Mucosa of rectum (tissue), 2 donors: Measurements from ENCODE around the gene UQCC3.
"Not testable (repeated sequence)": the region's sequence is repeated elsewhere in the genome, so short reads cannot be mapped to it uniquely, and the experiment has no call there.

ENCODE experiments used
- H3K27ac ChIP-seq, 2 donors: one replicate each; pipeline ENCODE4 v1.7.0; 2013; ENCODE audit warnings: inconsistent platforms in 2 of 2, low read depth in 2 of 2, low read length in 2 of 2
- H3K27me3 ChIP-seq, 2 donors: one replicate each; pipeline ENCODE4 v1.7.0; 2013; ENCODE audit warnings: low read length in 2 of 2; ENCODE audit not compliant: control insufficient read depth in 2 of 2, insufficient read depth in 2 of 2
- H3K36me3 ChIP-seq, 2 donors: one replicate each; pipeline ENCODE4 v1.7.0; 2013; ENCODE audit warnings: low read length in 2 of 2; ENCODE audit not compliant: control insufficient read depth in 2 of 2, insufficient read depth in 2 of 2
- H3K4me1 ChIP-seq, 2 donors: one replicate each; pipeline ENCODE4 v1.7.0; 2013; ENCODE audit warnings: low read length in 2 of 2, mild to moderate bottlenecking in 1 of 2; ENCODE audit not compliant: control insufficient read depth in 2 of 2, insufficient read depth in 2 of 2
- H3K4me3 ChIP-seq, 2 donors: one replicate each; pipeline ENCODE4 v1.7.0; 2013; ENCODE audit warnings: low read length in 2 of 2
- H3K9ac ChIP-seq, 2 donors: one replicate each; pipeline ENCODE4 v1.7.0; 2013; ENCODE audit warnings: low read length in 2 of 2, low read depth in 1 of 2, mild to moderate bottlenecking in 1 of 2
- H3K9me3 ChIP-seq, 2 donors: one replicate each; pipeline ENCODE4 v1.7.0; 2013; ENCODE audit warnings: low read length in 2 of 2; ENCODE audit not compliant: control insufficient read depth in 2 of 2
- donor health status: healthy.
- donor health status: Normal muscosa, but diverticular disease.

Gene UQCC3

GRCh38 chr11:62665599-62666258, 5.7 kb upstream of the UQCC3 start:
- Histone ChIP-seq H3K27ac (peak overlapping the region; percentile 91 to 92), H3K36me3 (peaks cover 12 to 14% of the 10 kb centered on the region in 2 donors), H3K4me1 (peaks cover 22 to 24% of the 10 kb centered on the region in 2 donors), H3K9me3 (no peaks in the 10 kb centered on the region), H3K9ac (peak overlapping the region; percentile 94 to 96), H3K4me3 (peak overlapping the region; percentile 91 to 96), H3K27me3 (no peaks in the 10 kb centered on the region)

DNA sequence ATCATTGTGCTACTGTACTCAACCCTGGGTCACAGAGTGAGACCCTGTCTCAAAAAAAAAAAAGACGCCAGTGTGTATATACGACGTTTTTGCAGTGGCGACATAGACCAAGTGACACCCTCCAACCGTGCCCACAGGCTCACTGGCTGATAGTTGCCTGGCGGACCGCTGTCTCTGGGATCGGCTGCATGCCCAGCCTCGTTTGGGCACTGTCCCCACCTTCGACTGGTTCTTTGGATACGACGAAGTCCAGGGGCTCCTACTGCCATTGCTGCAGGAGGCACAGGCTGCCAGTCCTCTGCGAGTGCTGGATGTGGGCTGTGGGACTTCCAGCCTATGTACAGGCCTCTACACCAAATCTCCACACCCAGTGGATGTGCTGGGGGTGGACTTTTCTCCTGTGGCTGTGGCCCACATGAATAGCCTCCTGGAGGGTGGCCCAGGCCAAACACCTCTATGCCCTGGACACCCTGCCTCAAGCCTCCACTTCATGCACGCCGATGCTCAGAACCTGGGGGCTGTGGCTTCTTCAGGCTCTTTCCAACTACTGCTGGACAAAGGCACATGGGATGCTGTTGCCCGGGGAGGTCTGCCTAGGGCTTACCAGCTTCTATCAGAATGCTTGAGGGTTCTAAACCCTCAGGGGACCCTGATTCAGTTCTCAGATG, 5.1 kb upstream of the UQCC3 start:
- Histone ChIP-seq H3K36me3 (peaks cover 12 to 14% of the 10 kb centered on the region in 2 donors), H3K4me3 (peak overlapping the region; percentile 91 to 96), H3K9me3 (no peaks in the 10 kb centered on the region), H3K4me1 (peaks cover 28% of the 10 kb centered on the region in 2 donors), H3K27ac (peak overlapping the region; percentile 91 to 92), H3K27me3 (no peaks in the 10 kb centered on the region), H3K9ac (peak overlapping the region; percentile 94 to 96)

DNA sequence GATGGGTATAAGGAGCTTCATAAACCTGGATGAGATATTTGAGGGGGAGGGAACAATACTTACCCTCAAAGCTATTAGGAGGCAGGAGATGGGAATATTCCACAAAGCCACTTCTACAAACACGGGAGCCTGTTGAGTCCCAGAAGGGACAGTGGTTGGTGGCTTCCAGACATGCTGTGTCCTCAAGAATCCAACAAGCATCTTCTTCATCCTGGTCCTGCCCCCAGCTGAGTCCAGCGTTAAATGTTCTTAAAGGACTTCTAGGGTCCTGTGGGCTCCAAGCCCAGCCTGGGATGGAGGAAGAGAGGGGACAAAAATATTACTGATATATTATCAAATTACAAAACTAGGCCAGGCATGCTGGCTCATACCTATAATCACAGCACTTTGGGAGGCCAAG, 4.0 kb upstream of the UQCC3 start:
- H3K4me1 ChIP-seq: peaks cover 31 to 32% of the 10 kb centered on the region in 2 donors
- no peaks in the 10 kb centered on the region for H3K27me3 ChIP-seq
- H3K4me3 ChIP-seq: no peak overlapping the region
- H3K36me3 ChIP-seq: peaks cover 12 to 14% of the 10 kb centered on the region in 2 donors
- H3K9me3 ChIP-seq: no peaks in the 10 kb centered on the region
- H3K27ac ChIP-seq: no peak overlapping the region
- H3K9ac ChIP-seq: no peak overlapping the region

DNA sequence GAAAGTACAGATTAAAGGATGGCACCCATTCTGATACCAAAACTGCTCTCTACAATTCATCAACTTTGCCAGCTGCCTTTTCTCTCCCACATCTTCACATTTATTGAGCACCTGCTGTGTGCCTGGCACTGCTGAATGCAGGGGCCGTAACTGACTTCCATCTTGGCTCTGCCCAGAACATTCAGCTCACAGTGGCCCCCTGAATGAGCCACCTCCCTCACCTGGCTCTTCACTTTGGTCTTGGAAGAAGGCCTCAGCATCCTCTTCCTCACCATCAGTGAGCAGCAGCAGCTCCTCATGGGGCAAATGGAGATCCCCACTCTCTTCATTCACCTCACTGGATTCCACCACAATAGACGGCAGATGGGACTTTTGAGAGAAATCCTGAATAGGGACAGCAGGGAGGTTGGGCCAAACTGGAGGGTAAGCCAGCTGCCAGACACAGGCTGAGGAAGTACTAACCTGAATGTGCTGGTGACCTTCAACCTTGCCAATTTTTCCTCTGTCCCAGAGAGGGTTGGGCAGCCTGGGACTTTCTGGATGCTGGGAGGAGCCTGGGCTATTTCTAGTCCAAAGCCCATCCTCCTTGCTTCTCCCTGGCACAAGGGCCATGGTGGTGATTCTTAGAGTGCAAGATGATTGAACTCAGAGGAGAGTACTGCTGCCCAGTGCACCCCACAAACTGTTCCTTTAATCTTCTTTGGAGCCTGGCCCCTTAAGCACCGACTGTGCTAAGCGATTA, 1.9 kb upstream of the UQCC3 start:
- Histone ChIP-seq H3K27me3 (no peaks in the 10 kb centered on the region), H3K9ac (peak overlapping the region; percentile 26 to 36), H3K4me1 (peaks cover 34 to 39% of the 10 kb centered on the region in 2 donors), H3K4me3 (no peak overlapping the region), H3K9me3 (no peaks in the 10 kb centered on the region), H3K27ac (peak overlapping the region; percentile 39 to 56), H3K36me3 (peaks cover 8 to 11% of the 10 kb centered on the region in 2 donors)

GRCh38 chr11:62671236-62671607, 251 bp upstream of the UQCC3 start:
- Histone ChIP-seq H3K9ac (peak overlapping the region; percentile 86 to 95), H3K27me3 (no peaks in the 10 kb centered on the region), H3K9me3 (no peaks in the 10 kb centered on the region), H3K4me3 (peak overlapping the region; percentile 94 to 98), H3K36me3 (peaks cover 8 to 14% of the 10 kb centered on the region in 2 donors), H3K4me1 (peaks cover 30 to 35% of the 10 kb centered on the region in 2 donors), H3K27ac (peak overlapping the region; percentile 87 to 92)

DNA sequence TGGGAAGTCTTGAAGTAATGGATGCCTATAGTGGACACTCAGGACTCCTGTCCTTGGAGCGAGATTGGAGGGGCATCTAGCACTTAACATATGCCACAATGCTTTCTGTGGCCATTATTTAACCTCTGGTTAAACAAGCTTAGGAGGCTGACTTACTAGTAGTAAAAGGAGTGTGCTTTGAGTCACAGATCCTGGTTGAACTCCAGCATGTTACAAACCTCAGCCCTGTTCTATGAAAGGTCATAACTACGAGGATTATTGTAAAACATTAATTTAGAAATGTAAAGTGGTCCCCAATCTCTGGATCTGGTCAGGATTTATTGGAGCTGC, 1.7 kb downstream of the UQCC3 start:
- Histone ChIP-seq H3K27me3 (no peaks in the 10 kb centered on the region), H3K9me3 (no peaks in the 10 kb centered on the region), H3K36me3 (peaks cover 19 to 23% of the 10 kb centered on the region in 2 donors), H3K27ac (peak overlapping the region; percentile 87 to 92), H3K9ac (peak overlapping the region in 1 of 2 donors; percentile 95), H3K4me1 (peaks cover 29 to 30% of the 10 kb centered on the region in 2 donors), H3K4me3 (no peak overlapping the region)

DNA sequence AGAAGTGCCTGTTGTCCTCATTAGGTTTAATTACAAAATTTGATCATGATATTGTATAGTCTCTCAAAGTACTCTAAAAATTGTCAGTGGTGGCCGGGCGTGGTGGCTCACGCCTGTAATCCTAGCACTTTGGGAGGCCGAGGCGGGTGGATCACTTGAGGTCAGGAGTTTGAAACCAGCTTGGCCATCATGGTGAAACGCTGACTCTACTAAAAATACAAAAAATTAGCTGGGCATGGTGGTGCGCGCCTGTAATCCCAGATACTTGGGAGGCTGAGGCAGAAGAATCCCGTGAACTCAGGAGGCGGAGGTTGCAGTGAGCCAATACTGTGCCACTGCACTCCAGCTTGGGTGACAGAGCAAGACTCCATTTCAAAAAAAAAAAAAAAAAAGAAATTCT, 3.9 kb downstream of the UQCC3 start:
- not testable (repeated sequence) for H3K27ac ChIP-seq
- H3K4me1 ChIP-seq: peaks cover 28 to 30% of the 10 kb centered on the region in 2 donors
- peaks cover 19 to 23% of the 10 kb centered on the region in 2 donors for H3K36me3 ChIP-seq

DNA sequence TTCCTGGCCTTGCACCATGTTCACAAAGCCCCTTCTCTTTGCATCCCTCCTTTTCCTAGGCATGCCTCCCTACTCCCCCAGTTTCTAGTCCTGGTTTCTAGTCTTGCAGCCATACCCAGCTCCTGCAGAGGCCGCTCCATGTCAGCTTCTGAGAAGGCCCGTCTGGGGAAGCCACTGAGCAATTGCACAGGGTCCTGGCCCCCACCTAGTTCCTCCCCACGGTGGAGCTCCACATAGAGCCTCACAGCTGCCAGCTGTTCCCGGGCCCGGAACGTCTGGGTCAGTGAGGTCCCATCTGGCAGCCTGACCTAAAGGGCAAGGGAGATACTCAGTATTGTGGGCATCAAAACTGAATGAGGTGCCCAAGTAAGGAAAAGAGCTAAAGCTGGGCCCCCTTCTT, 5.2 kb downstream of the UQCC3 start:
- H3K27me3 ChIP-seq: no peaks in the 10 kb centered on the region
- H3K36me3 ChIP-seq: peaks cover 19 to 23% of the 10 kb centered on the region in 2 donors
- peaks cover 21 to 24% of the 10 kb centered on the region in 2 donors for H3K4me1 ChIP-seq
- no peaks in the 10 kb centered on the region for H3K9me3 ChIP-seq
- H3K9ac ChIP-seq: no peak overlapping the region
- H3K4me3 ChIP-seq: no peak overlapping the region
- H3K27ac ChIP-seq: no peak overlapping the region

More for the DNA sequence above, 3.9 kb downstream of the UQCC3 start:
- H3K4me3 ChIP-seq, H3K9me3 ChIP-seq, H3K27me3 ChIP-seq, H3K9ac ChIP-seq: not testable (repeated sequence)

- Histone ChIP-seq H3K36me3 (peaks cover 19 to 23% of the 10 kb centered on the region in 2 donors), H3K4me1 (peaks cover 21 to 23% of the 10 kb centered on the region in 2 donors), H3K4me3 (no peak overlapping the region), H3K9ac (peak overlapping the region in 1 of 2 donors; percentile 24), H3K27ac (no peak overlapping the region), H3K9me3 (no peaks in the 10 kb centered on the region), H3K27me3 (no peaks in the 10 kb centered on the region)
These were observed 5.7 kb downstream of the UQCC3 start for GRCh38 chr11:62677156-62677555.

DNA sequence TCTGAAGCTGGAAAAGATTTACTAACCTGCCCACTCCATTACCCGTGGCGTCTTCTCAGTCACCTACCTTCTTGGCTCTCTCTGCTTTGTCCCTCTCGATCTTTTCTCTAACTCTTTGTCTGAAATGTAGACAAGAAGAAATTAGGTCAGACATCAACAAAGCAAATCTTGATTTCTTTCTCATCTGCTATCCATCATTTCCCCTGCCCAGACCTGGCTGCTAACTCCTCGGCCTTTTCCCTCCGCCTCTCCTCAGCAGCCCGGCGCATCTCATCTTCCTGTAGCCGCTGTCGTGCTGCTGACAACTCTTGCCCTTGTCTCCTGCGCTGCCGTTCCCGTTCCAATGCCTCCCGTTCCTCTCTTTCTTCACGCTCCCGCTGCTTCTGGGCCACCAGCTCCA, 6.2 kb downstream of the UQCC3 start:
- peak overlapping the region in 1 of 2 donors; percentile 91 for H3K9ac ChIP-seq
- H3K36me3 ChIP-seq: peaks cover 19 to 23% of the 10 kb centered on the region in 2 donors
- no peaks in the 10 kb centered on the region for H3K27me3 ChIP-seq
- H3K9me3 ChIP-seq: no peaks in the 10 kb centered on the region
- no peak overlapping the region for H3K27ac ChIP-seq
- peaks cover 17 to 18% of the 10 kb centered on the region in 2 donors for H3K4me1 ChIP-seq
- H3K4me3 ChIP-seq: peak overlapping the region; percentile 83 to 93
